ENCODE results near the gene SOX6.

SOX6 gene

DNA sequence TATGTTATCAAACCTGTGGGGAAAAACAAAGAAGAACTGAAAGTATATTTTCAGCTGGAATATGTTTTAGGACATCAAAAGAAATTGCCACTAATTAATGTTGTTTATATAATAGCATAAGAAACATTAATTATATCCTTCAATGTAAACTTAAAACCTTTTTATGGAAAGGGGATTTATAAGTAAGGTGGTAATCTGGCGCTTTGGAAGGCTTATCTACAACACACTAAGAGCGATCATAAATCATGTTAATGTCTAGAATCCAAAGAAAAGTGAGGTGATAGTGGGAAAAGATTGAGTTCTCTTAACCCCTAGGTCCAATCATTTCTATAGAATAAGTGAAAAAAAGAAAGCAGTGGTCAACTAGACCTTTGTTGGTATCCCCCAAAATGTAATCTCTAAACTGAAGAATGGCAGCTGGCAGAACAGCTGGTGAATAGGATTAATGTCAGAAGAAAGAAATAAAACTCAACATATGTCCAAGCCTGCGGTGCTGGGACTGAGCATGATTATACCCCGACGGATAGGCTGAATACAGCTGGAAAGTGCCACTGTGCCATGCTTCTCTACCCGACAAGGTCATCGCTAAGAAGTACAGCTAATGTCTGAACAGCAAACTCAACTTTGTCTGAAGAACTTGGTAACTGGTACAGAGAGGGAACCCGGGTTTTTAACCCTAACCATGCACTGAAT is 64.0 kb downstream of the SOX6 start:
- DNase-seq (ENCODE audit: low read depth), result no peak
- no peak overlapping the region for H3K4me3 ChIP-seq (ENCODE audit: low read depth, low read length)
- in situ Hi-C loops (cut with HindIII; ENCODE audit: low sequenced_read_pairs), result no loop called here
- TF ChIP-seq, protein P1, sequence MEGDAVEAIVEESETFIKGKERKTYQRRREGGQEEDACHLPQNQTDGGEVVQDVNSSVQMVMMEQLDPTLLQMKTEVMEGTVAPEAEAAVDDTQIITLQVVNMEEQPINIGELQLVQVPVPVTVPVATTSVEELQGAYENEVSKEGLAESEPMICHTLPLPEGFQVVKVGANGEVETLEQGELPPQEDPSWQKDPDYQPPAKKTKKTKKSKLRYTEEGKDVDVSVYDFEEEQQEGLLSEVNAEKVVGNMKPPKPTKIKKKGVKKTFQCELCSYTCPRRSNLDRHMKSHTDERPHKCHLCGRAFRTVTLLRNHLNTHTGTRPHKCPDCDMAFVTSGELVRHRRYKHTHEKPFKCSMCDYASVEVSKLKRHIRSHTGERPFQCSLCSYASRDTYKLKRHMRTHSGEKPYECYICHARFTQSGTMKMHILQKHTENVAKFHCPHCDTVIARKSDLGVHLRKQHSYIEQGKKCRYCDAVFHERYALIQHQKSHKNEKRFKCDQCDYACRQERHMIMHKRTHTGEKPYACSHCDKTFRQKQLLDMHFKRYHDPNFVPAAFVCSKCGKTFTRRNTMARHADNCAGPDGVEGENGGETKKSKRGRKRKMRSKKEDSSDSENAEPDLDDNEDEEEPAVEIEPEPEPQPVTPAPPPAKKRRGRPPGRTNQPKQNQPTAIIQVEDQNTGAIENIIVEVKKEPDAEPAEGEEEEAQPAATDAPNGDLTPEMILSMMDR (IDR thresholded peaks at IDR 0.05; ENCODE audit: low read depth, low read length, missing control alignments), result no peak

DNA sequence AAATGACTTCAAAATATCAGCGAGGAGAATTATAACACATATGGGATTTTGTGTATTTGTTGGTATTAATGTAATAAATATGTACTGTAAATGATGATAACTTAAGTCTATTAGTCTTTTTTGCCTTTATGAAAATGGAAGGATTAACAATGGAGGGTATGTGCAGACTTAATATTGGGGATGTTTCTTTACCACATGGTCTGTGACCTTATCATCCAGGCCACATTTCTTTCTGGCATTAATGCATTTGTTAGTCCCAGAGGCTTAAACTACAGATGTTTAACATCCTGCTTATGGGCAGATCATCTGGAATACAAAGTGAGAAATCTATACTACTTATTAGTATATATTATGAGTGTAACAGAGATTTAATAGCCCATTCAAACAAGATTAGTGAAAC is 64.6 kb downstream of the SOX6 start:
- TF ChIP-seq, protein P1 (IDR thresholded peaks at IDR 0.05; ENCODE audit: low read depth, low read length, missing control alignments), result no peak
- H3K4me3 ChIP-seq (ENCODE audit: low read depth, low read length), result no peak overlapping the region
- in situ Hi-C loops (cut with HindIII; ENCODE audit: low sequenced_read_pairs), result no loop called here
- DNase-seq (ENCODE audit: low read depth), result no peak

DNA sequence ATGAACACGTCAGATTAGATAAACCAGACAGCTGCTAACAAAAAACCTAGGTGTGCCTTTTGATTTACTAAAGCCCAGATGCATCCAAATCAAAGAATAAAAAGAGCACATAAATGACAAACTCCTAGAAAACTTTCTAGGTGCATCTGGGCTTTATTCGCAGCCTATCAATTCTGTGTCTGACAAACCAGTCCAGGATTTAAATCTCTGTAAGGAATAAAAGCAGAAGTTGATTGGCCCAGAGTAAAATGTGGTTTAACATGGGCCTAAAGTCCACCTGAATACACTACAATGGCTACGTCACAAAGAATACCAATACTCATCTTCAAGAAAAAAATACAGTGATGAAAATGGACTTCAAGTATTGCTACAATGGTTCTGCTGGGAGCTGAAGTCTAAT is 66.8 kb downstream of the SOX6 start:
- DNase-seq (ENCODE audit: low read depth), result no peak
- TF ChIP-seq, protein P1 (IDR thresholded peaks at IDR 0.05; ENCODE audit: low read depth, low read length, missing control alignments), result no peak
- H3K4me3 ChIP-seq (ENCODE audit: low read depth, low read length), result no peak overlapping the region
- in situ Hi-C loops (cut with HindIII; ENCODE audit: low sequenced_read_pairs), result no loop called here

DNA sequence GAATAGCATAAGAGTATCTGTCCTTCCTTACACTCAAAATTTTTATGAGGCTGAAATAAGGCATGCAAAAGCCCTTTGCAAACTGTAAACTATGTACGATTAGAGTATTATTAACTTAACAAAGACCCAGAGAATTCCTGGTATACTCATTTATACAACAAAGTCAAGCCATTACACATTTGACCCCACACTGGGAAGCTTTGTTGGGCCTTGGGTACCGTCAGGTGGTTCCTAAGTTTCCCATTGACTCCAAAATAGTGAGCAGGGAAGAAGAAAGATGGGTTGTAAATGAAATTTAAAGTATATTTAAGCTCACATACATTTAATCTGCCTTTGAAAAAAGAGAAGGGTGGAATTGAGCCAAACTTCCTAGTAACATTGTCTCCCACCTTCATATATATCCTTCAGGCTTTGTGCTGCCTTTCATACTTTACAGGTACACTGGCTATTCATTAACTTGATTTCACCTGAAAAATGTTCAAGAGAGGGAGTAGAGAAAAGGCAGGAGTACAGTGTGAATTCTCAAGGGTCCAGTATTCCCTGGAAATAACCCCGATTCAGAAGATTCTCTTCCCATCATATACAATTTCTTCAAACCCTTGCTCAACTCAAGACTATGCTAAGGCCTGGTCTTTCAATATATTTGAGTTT is 68.6 kb downstream of the SOX6 start:
- in situ Hi-C loops (cut with HindIII; ENCODE audit: low sequenced_read_pairs), result no loop called here
- H3K4me3 ChIP-seq (ENCODE audit: low read depth, low read length), result no peak overlapping the region
- TF ChIP-seq, protein P1 (IDR thresholded peaks at IDR 0.05; ENCODE audit: low read depth, low read length, missing control alignments), result no peak
- DNase-seq (ENCODE audit: low read depth), result no peak

DNA sequence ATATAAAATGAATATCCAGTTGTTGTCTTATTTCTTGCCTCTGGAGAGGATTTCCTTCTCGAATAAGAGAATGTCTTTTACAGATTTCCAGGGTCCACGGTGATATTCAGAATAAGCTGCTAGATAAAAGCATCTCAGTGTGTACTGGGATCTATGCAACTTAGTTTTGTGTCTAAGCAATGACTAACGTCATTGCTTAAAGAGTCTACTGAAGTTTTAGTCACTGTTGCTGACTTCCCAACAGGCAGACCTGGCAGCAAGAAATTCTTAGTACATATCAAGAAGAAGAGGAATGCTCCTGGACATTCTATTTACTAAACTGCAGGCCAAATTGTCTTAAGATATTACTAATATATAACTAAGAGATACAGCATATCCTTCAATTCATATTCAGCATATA is 70.3 kb downstream of the SOX6 start:
- TF ChIP-seq, protein P1 (IDR thresholded peaks at IDR 0.05; ENCODE audit: low read depth, low read length, missing control alignments), result no peak
- in situ Hi-C loops (cut with HindIII; ENCODE audit: low sequenced_read_pairs), result no loop called here
- no peak for DNase-seq (ENCODE audit: low read depth)
- no peak overlapping the region for H3K4me3 ChIP-seq (ENCODE audit: low read depth, low read length)

DNA sequence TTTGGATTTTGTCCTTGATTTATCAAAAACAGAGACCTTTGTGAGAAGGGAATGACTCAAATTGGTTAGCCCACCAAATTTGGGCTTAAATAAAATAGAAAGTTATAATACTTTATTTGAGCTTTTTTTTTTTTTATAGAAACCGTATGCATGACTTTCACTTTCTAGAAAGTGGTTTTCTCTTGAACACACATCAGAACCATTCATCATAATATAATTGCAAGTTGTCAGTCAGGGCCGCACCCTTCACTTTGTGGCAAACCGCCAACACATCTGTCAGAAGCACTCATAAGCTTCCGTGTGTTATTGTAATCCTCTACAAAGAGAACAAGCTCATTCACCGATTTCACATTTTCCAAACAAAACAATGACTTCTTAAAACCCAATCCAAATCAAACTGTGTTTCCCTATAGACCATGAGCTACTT is 76.1 kb downstream of the SOX6 start:
- no peak overlapping the region for H3K4me3 ChIP-seq (ENCODE audit: low read depth, low read length)
- TF ChIP-seq, protein P1 (IDR thresholded peaks at IDR 0.05; ENCODE audit: low read depth, low read length, missing control alignments), result no peak
- DNase-seq (ENCODE audit: low read depth), result no peak
- in situ Hi-C loops (cut with HindIII; ENCODE audit: low sequenced_read_pairs), result no loop called here
